Activated CD8-positive, alpha-beta T cell treated with anti-CD3 and anti-CD28 coated beads for 36 hours (primary cell): ENCODE measurements around the gene SAMM50. TPM values are rescaled to one million over a fixed set of nuclear protein-coding genes. Genes with fewer than 3 reads are reported as not detected.

ENCODE experiments used
- ATAC-seq: fragments of 200-7000 bp; cut with Tn5 transposase; one replicate; pipeline ENCODE4 v1.10.0; 2021; ENCODE audit warnings: mild to moderate bottlenecking, moderate library complexity
- CTCF ChIA-PET: fragments of 350-600 bp; sonication (Branson Sonifier 250); formaldehyde crosslinking; loops from one replicate; lab custom pipeline; 2021; ENCODE audit warnings: antibody characterized with exemption; lab: Charles Lee
- POLR2A ChIA-PET: fragments of 350-600 bp; sonication (Branson Sonifier 250); formaldehyde crosslinking; loops from one replicate; lab custom pipeline; 2021; ENCODE audit warnings: antibody characterized with exemption; lab: Charles Lee
- DNase-seq: peaks from one replicate; pipeline ENCODE4 v3.0.0-alpha.2; 2020
- H3K27ac Mint-ChIP-seq: one replicate; pipeline ENCODE4 v1.8.0; 2021; ENCODE audit warnings: mild to moderate bottlenecking, mixed read lengths
- H3K27me3 Mint-ChIP-seq: one replicate; pipeline ENCODE4 v1.8.0; 2021; ENCODE audit warnings: mixed read lengths
- H3K36me3 Mint-ChIP-seq: one replicate; pipeline ENCODE4 v1.8.0; 2021; ENCODE audit warnings: low read depth, mixed read lengths
- H3K4me1 Mint-ChIP-seq: one replicate; pipeline ENCODE4 v1.8.0; 2021; ENCODE audit warnings: low read depth, mixed read lengths
- H3K4me3 Mint-ChIP-seq: one replicate; pipeline ENCODE4 v1.8.0; 2021; ENCODE audit warnings: mild to moderate bottlenecking, moderate library complexity, mixed read lengths
- H3K9me3 Mint-ChIP-seq: one replicate; pipeline ENCODE4 v1.8.0; 2021; ENCODE audit warnings: mixed read lengths
- CTCF ChIP-seq: fragments of 200-600 bp; IDR thresholded peaks from one replicate; pipeline ENCODE4 v1.8.0; 2022; ENCODE audit warnings: antibody characterized with exemption, mild to moderate bottlenecking
- intact Hi-C: fragments of 100-400 bp; cut with micrococcal nuclease; formaldehyde crosslinking; loops from one replicate; pipeline ENCODE4 v1.10.0; 2022
- total RNA-seq, 2 experiments: library from RNA; stranded (reverse); gene quantifications; one replicate each; pipeline ENCODE4 v1.2.3, GENCODE V29; 2021

SAMM50 gene
- total RNA-seq, 2 experiments from 2014 or later = 41.7 to 42.2 TPM

GRCh38 chr22:43923631-43924464, 31.4 kb upstream of the SAMM50 start, which contains the start of gene PNPLA3:
TSS of gene PNPLA3 (plus strand) at chr22:43923805. CDS start at chr22:43923912, 107 bp downstream.
- peak within 1 kb of the TSS; percentile 63 for H3K4me3 Mint-ChIP-seq
- intact Hi-C loops = no loop called here

GRCh38 chr22:43924877-43925276, 30.4 kb upstream of the SAMM50 start:
- ChIA-PET CTCF (interaction anchor here (1.5 kb wide), 1 partner anchor 42 kb away, joined by 3 read pairs; no protein-coding TSS in a partner anchor), POLR2A (no interaction called here)
- DNase-seq = no peak
- H3K27ac Mint-ChIP-seq = no peak overlapping the region
- no peaks in the 10 kb centered on the region for H3K9me3 Mint-ChIP-seq
- peak overlapping the region; percentile 49 for H3K4me3 Mint-ChIP-seq
- H3K4me1 Mint-ChIP-seq = peaks cover 4% of the 10 kb centered on the region
- no peak for TF ChIP-seq CTCF
- H3K36me3 Mint-ChIP-seq = no peaks in the 10 kb centered on the region
- no peak for ATAC-seq
- H3K27me3 Mint-ChIP-seq = peaks cover 13% of the 10 kb centered on the region
- intact Hi-C loops = no loop called here

More at GRCh38 chr22:43923631-43924464, 31.4 kb upstream of the SAMM50 start, which contains the start of gene PNPLA3:
- no peak for TF ChIP-seq CTCF
- POLR2A ChIA-PET = no interaction called here
- Mint-ChIP-seq H3K9me3 (no peaks in the 10 kb centered on the region), H3K4me1 (peaks cover 4% of the 10 kb centered on the region), H3K27ac (peak within 1 kb of the TSS; percentile 53), H3K27me3 (peaks cover 14% of the 10 kb centered on the region), H3K36me3 (no peaks in the 10 kb centered on the region)
- DNase-seq (peak; percentile 86), ATAC-seq (peak; percentile 94)
- CTCF ChIA-PET = interaction anchor here (0.8 to 1.5 kb wide), 2 partner anchors 22 to 41 kb away, joined by 3 to 5 read pairs; no protein-coding TSS in a partner anchor

- H3K9me3 Mint-ChIP-seq = no peaks in the 10 kb centered on the region
- H3K36me3 Mint-ChIP-seq = no peaks in the 10 kb centered on the region
- peak overlapping the region; percentile 49 for H3K4me3 Mint-ChIP-seq
- no peak for TF ChIP-seq CTCF
- POLR2A ChIA-PET = interaction anchor here (1.0 kb wide), 2 partner anchors 25 to 29 kb away, joined by 4 read pairs; partner anchors contain the start of gene SAMM50
- CTCF ChIA-PET = no interaction called here
- intact Hi-C loops = no loop called here
- DNase-seq (no peak), ATAC-seq (no peak)
- peaks cover 4% of the 10 kb centered on the region for H3K4me1 Mint-ChIP-seq
- H3K27ac Mint-ChIP-seq = no peak overlapping the region
- peaks cover 11% of the 10 kb centered on the region for H3K27me3 Mint-ChIP-seq
Observed at GRCh38 chr22:43925433-43926348, 29.6 kb upstream of the SAMM50 start.

- ChIA-PET CTCF (no interaction called here), POLR2A (interaction anchor here (1.0 to 1.6 kb wide), 2 partner anchors 14 to 25 kb away, joined by 3 to 4 read pairs; no protein-coding TSS in a partner anchor)
- intact Hi-C loops = no loop called here
- no peak overlapping the region for H3K27ac Mint-ChIP-seq
- DNase-seq (no peak), ATAC-seq (no peak)
- no peaks in the 10 kb centered on the region for H3K9me3 Mint-ChIP-seq
- no peaks in the 10 kb centered on the region for H3K36me3 Mint-ChIP-seq
- no peak overlapping the region for H3K4me3 Mint-ChIP-seq
- H3K27me3 Mint-ChIP-seq = peaks cover 5% of the 10 kb centered on the region
- peaks cover 4% of the 10 kb centered on the region for H3K4me1 Mint-ChIP-seq
- TF ChIP-seq CTCF = no peak
Observed at GRCh38 chr22:43926349-43926710, 28.9 kb upstream of the SAMM50 start.
